ENCODE data around the gene ZNF717.
"Not testable (repeated sequence)": the region's sequence is repeated elsewhere in the genome, so short reads cannot be mapped to it uniquely, and the experiment has no call there.

Gene ZNF717

GRCh38 chr3:75785081-75785755 is at the start of gene ZNF717:
ZNF717 (minus strand) TSS chr3:75785549; CDS start chr3:75783362, 2,187 bp downstream.
- peak; percentile 89 for DNase-seq

GRCh38 chr3:75831076-75831475 is 45.7 kb upstream of the ZNF717 start:
- not testable (repeated sequence) for DNase-seq

- not testable (repeated sequence) for DNase-seq
Observed at GRCh38 chr3:75818019-75818418, 32.7 kb upstream of the ZNF717 start.

GRCh38 chr3:75816287-75817180 is 31.2 kb upstream of the ZNF717 start:
- not testable (repeated sequence) for DNase-seq

DNA sequence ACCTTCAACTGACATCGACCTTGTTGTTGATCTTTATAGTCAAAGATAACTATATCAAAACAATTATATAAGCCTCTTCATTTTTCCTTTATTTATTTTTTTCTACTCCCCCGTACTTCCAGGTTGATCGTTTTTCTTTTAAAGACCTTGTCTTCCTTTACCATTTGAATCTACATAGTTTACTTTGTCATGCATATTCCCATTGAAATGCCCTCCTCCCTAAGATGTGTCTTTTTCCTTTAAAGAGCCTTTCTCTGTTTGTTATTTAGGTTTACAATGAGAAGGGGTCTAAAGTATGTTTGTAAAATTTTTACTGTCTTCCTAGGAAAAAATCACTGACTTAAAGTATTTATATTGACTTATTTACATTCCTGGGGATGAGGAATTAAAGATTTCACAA is 29.4 kb upstream of the ZNF717 start:
- no peak for DNase-seq

DNA sequence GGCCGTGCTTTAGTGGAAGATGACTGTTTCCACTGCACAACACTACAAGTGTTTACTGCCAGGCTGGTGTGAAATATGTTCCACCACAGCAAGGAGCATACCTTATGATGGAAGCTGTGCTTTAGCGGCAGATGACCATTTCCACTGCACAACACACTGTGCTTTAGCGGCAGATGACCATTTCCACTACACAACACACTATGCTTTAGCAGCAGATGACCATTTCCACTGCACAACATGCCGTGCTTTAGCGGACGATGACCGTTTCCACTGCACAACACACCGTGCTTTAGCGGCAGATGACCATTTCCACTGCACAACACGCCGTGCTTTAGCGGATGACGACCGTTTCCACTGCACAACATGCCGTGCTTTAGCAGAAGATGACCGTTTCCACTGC is 2.8 kb downstream of the ZNF717 start:
- DNase-seq: no peak

DNA sequence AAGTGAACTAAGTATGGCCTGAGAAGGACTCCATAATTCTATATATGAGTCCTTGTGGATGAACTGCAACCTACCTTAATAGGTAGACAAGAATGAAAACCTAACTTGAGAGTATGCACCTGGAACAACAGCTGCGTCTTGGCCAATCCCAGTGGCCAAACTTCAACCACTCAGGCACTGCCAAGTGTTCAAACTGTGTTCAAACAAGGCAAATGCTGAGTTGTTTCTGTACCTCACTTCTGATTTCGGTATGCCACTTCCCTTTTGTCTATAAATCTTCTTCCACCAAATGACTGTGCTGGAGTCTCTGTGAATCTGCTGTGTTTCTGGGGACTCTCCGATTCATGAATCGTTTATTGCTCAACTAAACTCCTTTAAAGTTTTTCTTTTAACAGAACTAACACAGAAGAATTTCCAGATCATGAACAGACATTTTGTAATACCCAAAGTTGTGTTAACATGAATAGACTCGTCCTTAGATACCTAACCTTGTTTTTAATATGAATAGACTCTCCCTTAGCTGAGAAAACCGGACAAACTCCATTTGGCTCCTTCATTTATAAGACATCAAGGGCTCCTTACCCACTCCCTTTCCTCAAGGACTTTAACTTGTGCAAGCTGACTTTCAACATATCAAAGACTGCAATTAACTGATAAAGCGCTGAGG is 4.1 kb downstream of the ZNF717 start:
- DNase-seq: no peak

DNA sequence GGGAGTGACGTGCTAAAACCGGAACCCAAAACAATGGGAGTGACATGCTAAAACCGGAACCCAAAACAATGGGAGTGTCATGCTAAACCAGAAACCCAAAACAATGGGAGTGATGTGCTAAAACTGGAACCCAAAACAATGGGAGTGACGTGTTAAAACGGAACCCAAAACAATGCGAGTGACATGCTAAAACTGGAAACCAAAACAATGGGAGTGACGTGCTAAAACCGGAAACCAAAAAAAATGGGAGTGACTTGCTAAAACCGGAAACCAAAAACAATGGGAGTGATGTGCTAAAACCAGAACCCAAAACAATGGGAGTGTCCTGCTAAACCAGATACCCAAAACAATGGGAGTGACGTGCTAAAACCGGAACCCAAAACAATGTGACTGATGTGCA is 7.6 kb downstream of the ZNF717 start:
- DNase-seq: not testable (repeated sequence)

- DNase-seq: not testable (repeated sequence)
Observed at GRCh38 chr3:75771631-75772030, 13.7 kb downstream of the ZNF717 start.

- no peak for DNase-seq
Observed at GRCh38 chr3:75768303-75769017, 16.9 kb downstream of the ZNF717 start.

GRCh38 chr3:75737831-75738493 is 47.4 kb downstream of the ZNF717 start:
- no peak for DNase-seq

GRCh38 chr3:75727985-75728384 is 57.4 kb downstream of the ZNF717 start:
- DNase-seq: no peak

GRCh38 chr3:75692061-75692460 is 93.3 kb downstream of the ZNF717 start:
- DNase-seq: no peak

GRCh38 chr3:75687323-75687722 is 98.0 kb downstream of the ZNF717 start:
- DNase-seq: no peak

Data from stimulated activated naive CD4-positive, alpha-beta T cell treated with Interleukin-2 at 50 U/mL for 16 hours (primary cell).